H1 (cell line): ENCODE data around the gene SSTR5. TPM values are rescaled to one million over a fixed set of nuclear protein-coding genes. Genes with fewer than 3 reads are reported as not detected.

Experiments used
- CTCF ChIP-seq, 3 experiments: IDR thresholded peaks; 1 replicate in 2 of 3; 2 replicates in 1 of 3; pipeline versions ENCODE4 v1.5.1 to v1.6.1; 2011; ENCODE audit warnings: low read length in 3 of 3, mild to moderate bottlenecking in 3 of 3, inconsistent platforms in 2 of 3, low read depth in 1 of 3, moderate library complexity in 1 of 3; ENCODE audit not compliant: insufficient read depth in 1 of 3; ENCODE audit errors: control extremely low read depth in 1 of 3
- polyA plus RNA-seq, 7 experiments: library from polyadenylated mRNA; depleted of rRNA in 3 of 7; stranded (reverse) in 5 of 7; unstranded in 2 of 7; fragments of >200 nt in 5 of 7; fragments of 200-250 nt in 2 of 7; gene quantifications; 1 replicate in 5 of 7; 2 replicates in 1 of 7; 4 replicates in 1 of 7; pipeline versions ENCODE4 v1.2.1 to v1.2.3, GENCODE V29; 2011 to 2013; ENCODE audit warnings: missing spikeins in 2 of 7, mixed read lengths in 2 of 7
- total RNA-seq: library from RNA; stranded (reverse); fragmentation: NEBNext Ultra II Directional; extraction: Animal tissue kit (Norgen Biotek cat#: 25700); gene quantifications from 2 replicates; pipeline ENCODE4 v1.2.1, GENCODE V29; 2021

SSTR5 gene
- total and polyA plus RNA-seq, 2 of the 8 experiments (the other 6 are each of a cell fraction or from before 2014, with no cell fraction given) = 0.56 to 0.60 TPM

- TF ChIP-seq CTCF (IDR thresholded peaks at IDR 0.05; ENCODE audit: control extremely low read depth in 1 of 3, insufficient read depth in 1 of 3, low read depth in 1 of 3, low read length in 3 of 3) = no peak
- TF ChIP-seq, all 59 proteins: peak for 0
Measured at GRCh38 chr16:1082952-1083675, 10.6 kb downstream of the SSTR5 start (continued).
